ENCODE results near the gene LOC101059915.

The LOC101059915 gene

GRCh38 chrX:71667328-71668247, at the start of gene LOC101059915:
Gene LOC101059915, plus strand, starts transcription at chrX:71667546.
- H3K27ac ChIP-seq, result no peak within 1 kb of the TSS
- no peak for DNase-seq (ENCODE audit: low spot score)
- ChIA-PET CTCF (no interaction called here), POLR2A (ENCODE audit: low non-redundant PET) (interaction anchor here (0.5 kb wide), 1 partner anchor 24 kb away, joined by 4 read pairs; no protein-coding TSS in a partner anchor)
- no peak for TF ChIP-seq CTCF (conservative IDR thresholded peaks at IDR 0.05; ENCODE audit: low read depth)

GRCh38 chrX:71617742-71618141, 49.6 kb upstream of the LOC101059915 start:
- no peak for DNase-seq (ENCODE audit: low spot score)
- no peak overlapping the region for H3K27ac ChIP-seq
- CTCF ChIA-PET, result no interaction called here
- no peak for TF ChIP-seq CTCF (conservative IDR thresholded peaks at IDR 0.05; ENCODE audit: low read depth)
- POLR2A ChIA-PET (ENCODE audit: low non-redundant PET), result no interaction called here

GRCh38 chrX:71618303-71618721, 49.0 kb upstream of the LOC101059915 start, which contains the start of gene CXCR3:
Gene CXCR3, minus strand, starts transcription at chrX:71618511. Its CDS starts 62 bp downstream, at chrX:71618449.
- CTCF ChIA-PET, result interaction anchor here (0.6 kb wide), 1 partner anchor 34 kb away, joined by 3 read pairs; no protein-coding TSS in a partner anchor
- no peak within 1 kb of the TSS for H3K27ac ChIP-seq
- TF ChIP-seq CTCF (conservative IDR thresholded peaks at IDR 0.05; ENCODE audit: low read depth), result no peak
- no peak for DNase-seq (ENCODE audit: low spot score)
- POLR2A ChIA-PET (ENCODE audit: low non-redundant PET), result no interaction called here

- no peak for TF ChIP-seq CTCF (conservative IDR thresholded peaks at IDR 0.05; ENCODE audit: low read depth)
- ChIA-PET CTCF (no interaction called here), POLR2A (ENCODE audit: low non-redundant PET) (no interaction called here)
- no peak overlapping the region for H3K27ac ChIP-seq
- no peak for DNase-seq (ENCODE audit: low spot score)
Measured at GRCh38 chrX:71618787-71619186, 48.6 kb upstream of the LOC101059915 start.

- ChIA-PET CTCF (no interaction called here), POLR2A (ENCODE audit: low non-redundant PET) (no interaction called here)
Measured at GRCh38 chrX:71619193-71619592, 48.2 kb upstream of the LOC101059915 start.

GRCh38 chrX:71619986-71620385, 47.4 kb upstream of the LOC101059915 start:
- ChIA-PET CTCF (no interaction called here), POLR2A (ENCODE audit: low non-redundant PET) (no interaction called here)
- H3K27ac ChIP-seq, result no peak overlapping the region
- no peak for TF ChIP-seq CTCF (conservative IDR thresholded peaks at IDR 0.05; ENCODE audit: low read depth)
- no peak for DNase-seq (ENCODE audit: low spot score)

More at GRCh38 chrX:71619193-71619592, 48.2 kb upstream of the LOC101059915 start:
- no peak overlapping the region for H3K27ac ChIP-seq
- DNase-seq (ENCODE audit: low spot score), result no peak
- TF ChIP-seq CTCF (conservative IDR thresholded peaks at IDR 0.05; ENCODE audit: low read depth), result no peak

Measured in RWPE1 (cell line).